Measurements from ENCODE around the gene STX8. TPM values are rescaled to one million over a fixed set of nuclear protein-coding genes. Genes with fewer than 3 reads are reported as not detected.
A peak's percentile ranks its signal among the peaks of the same experiment; 100 is the strongest.

Gene STX8
- polyA plus RNA-seq, 1 of the 3 experiments (the other 2 are of a cell fraction), result 51.3 TPM

- no peak for DNase-seq
- Histone ChIP-seq H3K9me3 (no peaks in the 10 kb centered on the region), H3K9me2 (no peaks in the 10 kb centered on the region), H2AFZ (ENCODE audit: low read depth) (no peak overlapping the region), H3K27ac (ENCODE audit: low read depth in 2 of 2, low read length in 1 of 2) (no peak overlapping the region), H3K79me2 (ENCODE audit: insufficient read depth) (no peaks in the 10 kb centered on the region), H3F3A (replicated peaks; ENCODE audit: insufficient read depth) (peaks cover 7% of the 10 kb centered on the region), H3K4me3 (ENCODE audit: low read depth in 2 of 2, low read length in 1 of 2) (no peak overlapping the region), H3K4me2 (no peak overlapping the region), H3K27me3 (ENCODE audit: insufficient read depth) (no peaks in the 10 kb centered on the region), H3K36me3 (replicated peaks in 1 of 2; ENCODE audit: control insufficient read depth in 1 of 2, insufficient read depth in 2 of 2, low read length in 1 of 2) (no peaks in the 10 kb centered on the region), H4K20me1 (ENCODE audit: insufficient read depth) (no peaks in the 10 kb centered on the region), H3K9ac (no peak overlapping the region), H3K4me1 (ENCODE audit: control insufficient read depth in 1 of 2, insufficient read depth in 2 of 2, low read depth in 1 of 2, low read length in 1 of 2) (0 out of 4 replicates have a peak, but pooled peaks cover 0 to 3% of the 10 kb centered on the region in 2 experiments)
- CTCF ChIA-PET, result interaction anchor here (1.3 kb wide), 1 partner anchor 12 kb away, joined by 3 read pairs; no protein-coding TSS in a partner anchor
- WGBS (ENCODE audit: low lambda C conversion rate), result 97% methylated on average over 2 of the region's 2 CpGs
- TF ChIP-seq RAD21 (IDR thresholded peaks at IDR 0.05; ENCODE audit: low read length) (no peak), EP300 (IDR thresholded peaks at IDR 0.05; ENCODE audit: borderline replicate concordance in 1 of 2, low read depth in 1 of 2, low read length in 1 of 2) (no peak), FOXJ3 (CRISPR knock-in tag; IDR thresholded peaks at IDR 0.05) (no peak), SMC3 (IDR thresholded peaks at IDR 0.05; ENCODE audit: low read depth, low read length) (no peak), TCF12 (IDR thresholded peaks at IDR 0.05) (no peak), FOXM1 (IDR thresholded peaks at IDR 0.05; ENCODE audit: low read depth) (no peak), SIN3A (IDR thresholded peaks at IDR 0.05; ENCODE audit: borderline replicate concordance, low read depth, low read length) (no peak), IRF3 (IDR thresholded peaks at IDR 0.05; ENCODE audit: low read depth, low read length) (no peak), YY1 (IDR thresholded peaks at IDR 0.05; ENCODE audit: low read depth) (no peak), ELF1 (IDR thresholded peaks at IDR 0.05) (no peak), ZBTB33 (IDR thresholded peaks at IDR 0.05; ENCODE audit: borderline replicate concordance, low read depth) (no peak), USF2 (IDR thresholded peaks at IDR 0.05; ENCODE audit: borderline replicate concordance, low read depth, low read length) (no peak), CHD2 (IDR thresholded peaks at IDR 0.05; ENCODE audit: low read length, partially characterized antibody) (no peak)
- POLR2A ChIA-PET, result no interaction called here
These were observed 193.0 kb downstream of the STX8 start for GRCh38 chr17:9382626-9383025.

GRCh38 chr17:9381068-9381467 is 194.6 kb downstream of the STX8 start:
- peaks cover 7% of the 10 kb centered on the region for H3F3A ChIP-seq (replicated peaks; ENCODE audit: insufficient read depth)
- H3K9me3 ChIP-seq, result no peaks in the 10 kb centered on the region
- no peaks in the 10 kb centered on the region for H3K36me3 ChIP-seq (replicated peaks in 1 of 2; ENCODE audit: control insufficient read depth in 1 of 2, insufficient read depth in 2 of 2, low read length in 1 of 2)
- WGBS (ENCODE audit: low lambda C conversion rate), result 92% methylated on average over 2 of the region's 2 CpGs
- H3K4me2 ChIP-seq, result no peak overlapping the region
- H3K79me2 ChIP-seq (ENCODE audit: insufficient read depth), result no peaks in the 10 kb centered on the region
- CTCF ChIA-PET, result no interaction called here
- no peak overlapping the region for H3K4me3 ChIP-seq (ENCODE audit: low read depth in 2 of 2, low read length in 1 of 2)
- 0 out of 4 replicates have a peak, but pooled peaks cover 0 to 3% of the 10 kb centered on the region in 2 experiments for H3K4me1 ChIP-seq (ENCODE audit: control insufficient read depth in 1 of 2, insufficient read depth in 2 of 2, low read depth in 1 of 2, low read length in 1 of 2)
- no peak overlapping the region for H2AFZ ChIP-seq (ENCODE audit: low read depth)
- H3K27me3 ChIP-seq (ENCODE audit: insufficient read depth), result no peaks in the 10 kb centered on the region
- no peak for DNase-seq
- no peak overlapping the region for H3K9ac ChIP-seq
- no peaks in the 10 kb centered on the region for H3K9me2 ChIP-seq
- no peaks in the 10 kb centered on the region for H4K20me1 ChIP-seq (ENCODE audit: insufficient read depth)
- POLR2A ChIA-PET, result no interaction called here
- peak overlapping the region in 1 of 2 experiments; percentile 36; a peak in 2 of 4 replicates for H3K27ac ChIP-seq (ENCODE audit: low read depth in 2 of 2, low read length in 1 of 2)
- no peak for TF ChIP-seq FOSL2 (IDR thresholded peaks at IDR 0.05; ENCODE audit: borderline replicate concordance, low read depth)
- TF ChIP-seq MEF2A (IDR thresholded peaks at IDR 0.05; ENCODE audit: borderline replicate concordance, low read depth), result no peak
- no peak for TF ChIP-seq EZH2phosphoT487 (IDR thresholded peaks at IDR 0.05; ENCODE audit: borderline replicate concordance, low read depth)
- TF ChIP-seq NFIC (IDR thresholded peaks at IDR 0.05; ENCODE audit: borderline replicate concordance), result no peak
- no peak for TF ChIP-seq FOXJ3 (CRISPR knock-in tag; IDR thresholded peaks at IDR 0.05)
- no peak for TF ChIP-seq RCOR1 (IDR thresholded peaks at IDR 0.05; ENCODE audit: low read length)
- no peak for TF ChIP-seq POLR2AphosphoS5 (IDR thresholded peaks at IDR 0.05; ENCODE audit: low read depth, low read length)
- TF ChIP-seq RAD21 (IDR thresholded peaks at IDR 0.05; ENCODE audit: low read length), result no peak
- no peak for TF ChIP-seq CHD2 (IDR thresholded peaks at IDR 0.05; ENCODE audit: low read length, partially characterized antibody)
- no peak for TF ChIP-seq USF2 (IDR thresholded peaks at IDR 0.05; ENCODE audit: borderline replicate concordance, low read depth, low read length)
- no peak for TF ChIP-seq SMC3 (IDR thresholded peaks at IDR 0.05; ENCODE audit: low read depth, low read length)
- no peak for TF ChIP-seq USF1 (IDR thresholded peaks at IDR 0.05; ENCODE audit: borderline replicate concordance, low read depth)

Measured in SK-N-SH (cell line).